ENCODE results near the gene OR1F1. TPM values are rescaled to one million over a fixed set of nuclear protein-coding genes. Genes with fewer than 3 reads are reported as not detected.

The OR1F1 gene
- total and polyA plus RNA-seq, 9 of the 15 experiments (the other 6 are each of a cell fraction or from before 2014, with no cell fraction given), result 0.15 to 0.61 (median 0.35) TPM; not detected in 3

- Histone ChIP-seq H3K9me3 (replicated peaks; ENCODE audit: control insufficient read depth, insufficient read depth, low read depth, low read length) (no peaks in the 10 kb centered on the region), H3K9me1 (ENCODE audit: control insufficient read depth, insufficient read depth, low read length) (no peaks in the 10 kb centered on the region), H3K4me3 (peak overlapping the region; percentile 69), H3K27ac (ENCODE audit: extremely low read depth, low read depth, low read length) (peak overlapping the region; percentile 65), H3K9ac (ENCODE audit: insufficient read depth in 1 of 2, low read depth in 2 of 2, low read length in 2 of 2) (peak overlapping the region; percentile 68 to 92), H3K79me2 (ENCODE audit: control insufficient read depth, insufficient read depth, low read length) (no peaks in the 10 kb centered on the region), H2AFZ (ENCODE audit: low read depth, low read length) (peak overlapping the region; percentile 89), H3K4me2 (ENCODE audit: insufficient read depth, low read length) (peak overlapping the region; percentile 91), H3K27me3 (ENCODE audit: control insufficient read depth in 2 of 2, insufficient read depth in 2 of 2, low read length in 2 of 2) (no peaks in the 10 kb centered on the region), H4K20me1 (replicated peaks; ENCODE audit: control insufficient read depth, insufficient read depth, low read length) (0 out of 2 replicates have a peak, but pooled peaks cover 2% of the 10 kb centered on the region), H3K36me3 (ENCODE audit: control insufficient read depth, insufficient read depth, low read length) (no peaks in the 10 kb centered on the region), H3K4me1 (replicated peaks in 1 of 2; ENCODE audit: control insufficient read depth in 2 of 2, insufficient read depth in 2 of 2, low read length in 2 of 2) (peaks cover 6 to 47% of the 10 kb centered on the region in 2 experiments; a peak in 4 of 5 replicates)
- FAIRE-seq (peak; percentile 95), DNase-seq (ENCODE audit: extremely low read depth in 1 of 4, low spot score in 3 of 4) (peak; percentile 47 to 94 (median 62)), ATAC-seq (peak; percentile 43)
- intact Hi-C loops (cut with micrococcal nuclease), result loop anchor here (10.0 kb wide), 1 partner anchor 107 kb away; no protein-coding TSS in a partner anchor
- TSS peak; percentile 99 for BruUV-seq (replicated peaks)
- CTCF ChIA-PET (ENCODE audit: low intra/inter-chr PET ratio), result no interaction called here
- WGBS (ENCODE audit: insufficient coverage, low coverage, missing lambda C conversion rate), result under 1% methylated on average over 57 of the region's 59 CpGs
- in situ Hi-C loops (cut with MboI), result no loop called here
- POLR2A ChIA-PET, result interaction anchor here (0.6 to 1.5 kb wide), 8 partner anchors 10 to 130 kb away, joined by 3 to 5 read pairs (median 4); partner anchors contain the start of gene ZNF213
- TF ChIP-seq ZNF212 (CRISPR knock-in tag; IDR thresholded peaks at IDR 0.05) (no peak), SIX5 (IDR thresholded peaks at IDR 0.05; ENCODE audit: borderline replicate concordance in 1 of 2, insufficient read depth in 1 of 2, low read depth in 1 of 2, low read length in 2 of 2) (no peak), POLR3A (IDR thresholded peaks at IDR 0.05; ENCODE audit: borderline replicate concordance, extremely low read depth, insufficient read depth, insufficient read length) (peak; percentile 89), CREM (IDR thresholded peaks at IDR 0.05; ENCODE audit: low read depth) (peak; percentile 60), RBFOX2 (IDR thresholded peaks at IDR 0.05; ENCODE audit: low read depth, low read length) (peak; percentile 56; the same call in 1 of the 2 replicates), ZZZ3 (IDR thresholded peaks at IDR 0.05) (no peak), ZBED1 (IDR thresholded peaks at IDR 0.05) (no peak), RAD51 (IDR thresholded peaks at IDR 0.05; ENCODE audit: borderline replicate concordance, low read depth) (no peak), ZBTB7A (IDR thresholded peaks at IDR 0.05; ENCODE audit: borderline replicate concordance, control insufficient read depth, low read depth, low read length) (peak; percentile 63; the same call in 1 of the 2 replicates), GATAD2B (IDR thresholded peaks at IDR 0.05; ENCODE audit: borderline replicate concordance) (peak; percentile 82; the same call in 1 of the 2 replicates), DPF2 (IDR thresholded peaks at IDR 0.05) (peak; percentile 18; the same call in 1 of the 2 replicates), PHF21A (IDR thresholded peaks at IDR 0.05; ENCODE audit: borderline replicate concordance, low read depth) (peak; percentile 31; the same call in 1 of the 2 replicates), POLR3G (IDR thresholded peaks at IDR 0.05; ENCODE audit: extremely low read depth, insufficient read length, insufficient replicate concordance) (peak; percentile 75), CC2D1A (IDR thresholded peaks at IDR 0.05) (peak; percentile 7; the same call in 1 of the 2 replicates), FOXK2 (conservative IDR thresholded peaks at IDR 0.05 in 1 of 2, IDR thresholded peaks at IDR 0.05 in 1 of 2; ENCODE audit: low read depth in 2 of 2) (peak in 1 of 2 experiments; percentile 13; a peak in 3 of 4 replicates), MEIS2 (IDR thresholded peaks at IDR 0.05; ENCODE audit: partially characterized antibody) (no peak)
- TF ChIP-seq, protein P1, sequence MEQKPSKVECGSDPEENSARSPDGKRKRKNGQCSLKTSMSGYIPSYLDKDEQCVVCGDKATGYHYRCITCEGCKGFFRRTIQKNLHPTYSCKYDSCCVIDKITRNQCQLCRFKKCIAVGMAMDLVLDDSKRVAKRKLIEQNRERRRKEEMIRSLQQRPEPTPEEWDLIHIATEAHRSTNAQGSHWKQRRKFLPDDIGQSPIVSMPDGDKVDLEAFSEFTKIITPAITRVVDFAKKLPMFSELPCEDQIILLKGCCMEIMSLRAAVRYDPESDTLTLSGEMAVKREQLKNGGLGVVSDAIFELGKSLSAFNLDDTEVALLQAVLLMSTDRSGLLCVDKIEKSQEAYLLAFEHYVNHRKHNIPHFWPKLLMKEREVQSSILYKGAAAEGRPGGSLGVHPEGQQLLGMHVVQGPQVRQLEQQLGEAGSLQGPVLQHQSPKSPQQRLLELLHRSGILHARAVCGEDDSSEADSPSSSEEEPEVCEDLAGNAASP (IDR thresholded peaks at IDR 0.05), result no peak
- TF ChIP-seq, protein P2, sequence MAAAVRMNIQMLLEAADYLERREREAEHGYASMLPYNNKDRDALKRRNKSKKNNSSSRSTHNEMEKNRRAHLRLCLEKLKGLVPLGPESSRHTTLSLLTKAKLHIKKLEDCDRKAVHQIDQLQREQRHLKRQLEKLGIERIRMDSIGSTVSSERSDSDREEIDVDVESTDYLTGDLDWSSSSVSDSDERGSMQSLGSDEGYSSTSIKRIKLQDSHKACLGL (CRISPR knock-in tag; IDR thresholded peaks at IDR 0.05; ENCODE audit: borderline replicate concordance, poor library complexity, severe bottlenecking), result no peak
- TF ChIP-seq, protein P3, sequence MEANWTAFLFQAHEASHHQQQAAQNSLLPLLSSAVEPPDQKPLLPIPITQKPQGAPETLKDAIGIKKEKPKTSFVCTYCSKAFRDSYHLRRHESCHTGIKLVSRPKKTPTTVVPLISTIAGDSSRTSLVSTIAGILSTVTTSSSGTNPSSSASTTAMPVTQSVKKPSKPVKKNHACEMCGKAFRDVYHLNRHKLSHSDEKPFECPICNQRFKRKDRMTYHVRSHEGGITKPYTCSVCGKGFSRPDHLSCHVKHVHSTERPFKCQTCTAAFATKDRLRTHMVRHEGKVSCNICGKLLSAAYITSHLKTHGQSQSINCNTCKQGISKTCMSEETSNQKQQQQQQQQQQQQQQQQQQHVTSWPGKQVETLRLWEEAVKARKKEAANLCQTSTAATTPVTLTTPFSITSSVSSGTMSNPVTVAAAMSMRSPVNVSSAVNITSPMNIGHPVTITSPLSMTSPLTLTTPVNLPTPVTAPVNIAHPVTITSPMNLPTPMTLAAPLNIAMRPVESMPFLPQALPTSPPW (CRISPR knock-in tag; IDR thresholded peaks at IDR 0.05), result peak; percentile 39
Measured at GRCh38 chr16:3157229-3158025, 30.6 kb upstream of the OR1F1 start.
